ENCODE data around the gene NRM. TPM values are rescaled to one million over a fixed set of nuclear protein-coding genes. Genes with fewer than 3 reads are reported as not detected.
"Not testable (repeated sequence)": the region's sequence is repeated elsewhere in the genome, so short reads cannot be mapped to it uniquely, and the experiment has no call there.

NRM gene
- total RNA-seq, 1 donor from 2014 or later, result 1.8 TPM

DNA sequence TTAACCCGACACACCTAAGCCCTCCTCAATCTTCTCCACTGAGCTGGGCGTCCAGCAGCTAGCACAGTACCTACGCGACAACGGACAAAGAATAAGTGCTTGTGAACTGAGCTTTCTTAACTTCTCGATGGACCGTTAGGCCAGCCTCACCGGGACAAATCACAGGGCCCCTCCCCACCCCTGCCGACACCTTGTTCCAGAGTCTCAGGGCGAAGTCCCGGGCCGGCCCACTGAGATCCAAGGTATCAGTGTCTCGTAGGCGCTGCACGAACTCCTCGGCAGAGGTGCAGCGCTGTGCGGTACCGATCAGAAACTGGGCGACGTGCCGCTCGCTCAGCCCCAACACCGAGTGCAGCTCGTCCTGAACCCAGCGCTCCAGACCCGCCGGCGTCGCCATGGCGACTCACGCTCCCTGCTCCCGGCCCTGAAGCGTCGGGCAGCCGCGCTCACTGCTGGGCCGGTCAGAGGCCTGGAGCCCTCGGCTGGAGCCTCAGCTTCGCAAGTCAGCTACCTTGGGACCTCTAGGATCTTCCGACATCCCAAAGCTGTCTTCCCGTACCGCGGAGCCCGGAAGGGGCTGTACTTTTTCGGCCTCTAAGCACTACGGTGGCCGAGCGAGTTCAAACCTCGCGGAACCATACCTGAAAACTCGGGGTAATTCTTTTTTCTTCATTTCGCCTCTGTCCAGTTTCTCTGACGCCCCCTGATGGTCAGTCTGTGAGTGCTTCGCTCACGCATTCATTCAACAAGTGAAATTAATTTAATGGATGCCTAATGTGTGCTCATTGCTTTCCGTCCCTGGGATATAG is 18.1 kb downstream of the NRM start, which contains the start of gene DHX16:
TSS of gene DHX16 (minus strand) at position 562 of the 809 bp plus-strand sequence. CDS start at position 397, 165 bp downstream.
- peak; percentile 97 to 98 for DNase-seq (ENCODE audit: low read depth in 2 of 2)

GRCh38 chr6:30670760-30671527 is 19.8 kb downstream of the NRM start:
- peak in 1 of 2 donors; percentile 26 for DNase-seq (ENCODE audit: low read depth in 2 of 2)

DNA sequence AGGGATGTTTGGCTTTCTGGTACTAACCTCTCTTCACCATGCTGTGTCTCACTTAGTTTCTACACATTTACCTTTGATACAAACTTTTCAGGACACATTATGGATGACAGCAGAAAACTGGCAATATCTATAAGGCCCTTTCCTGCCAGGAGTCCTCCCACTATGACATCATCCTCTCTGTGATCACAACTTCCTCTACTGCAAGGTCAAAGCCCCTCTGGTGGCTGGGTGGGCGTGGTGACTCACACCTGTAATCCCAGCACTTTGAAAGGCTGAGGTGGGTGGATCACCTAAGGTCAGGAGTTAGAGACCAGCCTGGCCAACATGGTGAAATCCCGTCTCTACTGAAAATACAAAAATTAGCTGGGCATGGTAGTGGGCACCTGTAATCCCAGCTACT is 24.5 kb downstream of the NRM start:
- DNase-seq (ENCODE audit: low read depth in 2 of 2), result peak in 1 of 2 donors; percentile 45

- no peak for DNase-seq (ENCODE audit: low read depth in 2 of 2)
These were observed 25.6 kb downstream of the NRM start for GRCh38 chr6:30664994-30665767.

DNA sequence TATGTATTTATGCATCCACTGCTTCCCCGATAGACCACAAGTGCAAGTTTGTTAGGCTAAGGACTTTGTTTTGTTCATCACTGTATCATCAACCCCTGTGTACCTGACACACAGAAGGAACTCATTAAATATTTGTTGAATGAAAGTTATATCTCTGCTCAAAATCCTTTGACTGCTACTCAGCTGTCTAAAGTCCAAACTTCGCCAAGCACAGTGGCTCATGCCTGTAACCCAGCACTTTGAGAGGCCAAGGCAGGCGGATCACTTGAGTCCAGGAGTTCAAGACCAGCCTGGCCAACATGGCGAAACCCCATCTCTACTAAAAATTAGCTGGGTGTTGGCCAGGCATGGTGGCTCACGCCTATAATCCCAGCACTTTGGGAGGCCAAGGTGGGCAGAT is 32.9 kb downstream of the NRM start:
- not testable (repeated sequence) for DNase-seq (ENCODE audit: low read depth in 2 of 2)

- DNase-seq (ENCODE audit: low read depth in 2 of 2), result no peak
These were observed 33.3 kb downstream of the NRM start for GRCh38 chr6:30657454-30657853.

DNA sequence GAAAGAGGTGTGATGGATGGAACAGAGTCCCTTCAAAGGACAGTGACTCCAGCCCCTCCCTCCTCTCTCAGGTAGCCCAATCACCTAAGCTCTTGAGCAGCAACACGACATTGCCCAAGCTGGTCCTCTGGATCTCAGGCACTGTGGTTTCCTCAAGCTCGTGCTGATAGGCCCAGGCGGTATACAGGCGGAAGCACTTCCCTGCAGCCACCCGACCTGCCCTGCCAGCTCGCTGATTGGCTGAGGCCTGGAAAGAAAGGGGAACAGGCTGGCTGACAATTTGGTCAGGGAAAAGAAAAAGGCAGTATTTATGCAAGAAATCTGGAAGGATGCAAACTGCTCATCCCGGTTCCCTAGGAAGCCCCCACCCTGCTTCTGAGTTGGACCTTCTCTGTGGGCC is 34.3 kb downstream of the NRM start:
- no peak for DNase-seq (ENCODE audit: low read depth in 2 of 2)

- DNase-seq (ENCODE audit: low read depth in 2 of 2), result no peak
These were observed 35.1 kb downstream of the NRM start for GRCh38 chr6:30655743-30656094.

DNA sequence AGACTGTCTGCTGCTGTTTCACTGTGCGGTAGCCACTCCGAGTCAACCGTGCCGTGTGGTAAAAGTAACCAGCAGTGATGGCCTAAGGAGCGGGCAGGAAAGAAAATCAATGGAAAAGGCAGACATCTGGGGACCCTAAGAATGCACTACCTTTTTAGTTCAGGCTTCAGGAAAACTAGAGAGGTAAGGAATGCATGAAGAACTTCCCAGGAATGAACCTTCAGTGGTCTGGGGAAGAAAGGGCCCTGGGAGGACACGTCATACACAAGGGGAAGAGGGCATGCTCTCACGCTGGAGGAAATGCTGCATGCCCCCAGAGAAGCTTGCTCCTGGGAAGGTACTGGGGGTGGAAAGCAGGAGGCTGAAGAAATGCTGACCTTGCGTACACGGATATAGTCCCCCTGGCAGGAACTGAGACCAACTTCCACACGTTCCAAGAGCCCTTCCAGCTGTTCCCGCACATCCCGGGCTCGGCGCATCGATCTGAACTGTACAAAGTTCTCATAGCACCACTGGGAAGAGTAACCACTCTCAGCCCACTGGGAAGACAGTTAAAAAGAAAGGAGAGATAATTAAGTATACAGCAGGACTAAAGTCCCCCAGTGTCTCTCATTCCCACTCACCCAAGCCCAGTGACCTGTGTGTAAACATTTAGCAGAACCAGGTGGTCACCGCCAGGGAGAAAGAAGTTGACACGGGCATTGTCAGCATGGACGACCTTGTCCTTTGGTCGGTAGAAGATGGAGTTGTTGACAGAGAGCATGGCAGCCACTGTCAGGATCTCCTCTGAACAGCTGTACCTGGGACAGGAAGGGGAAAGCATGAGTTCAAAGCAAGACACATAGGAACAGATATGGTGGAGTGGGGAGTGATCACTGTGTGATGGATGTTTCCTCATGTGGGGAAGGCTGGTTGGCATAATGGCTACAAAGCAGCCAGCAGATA is 35.7 kb downstream of the NRM start:
- no peak for DNase-seq (ENCODE audit: low read depth in 2 of 2)

GRCh38 chr6:30651143-30651542 is 39.6 kb downstream of the NRM start:
- DNase-seq (ENCODE audit: low read depth in 2 of 2), result no peak

DNA sequence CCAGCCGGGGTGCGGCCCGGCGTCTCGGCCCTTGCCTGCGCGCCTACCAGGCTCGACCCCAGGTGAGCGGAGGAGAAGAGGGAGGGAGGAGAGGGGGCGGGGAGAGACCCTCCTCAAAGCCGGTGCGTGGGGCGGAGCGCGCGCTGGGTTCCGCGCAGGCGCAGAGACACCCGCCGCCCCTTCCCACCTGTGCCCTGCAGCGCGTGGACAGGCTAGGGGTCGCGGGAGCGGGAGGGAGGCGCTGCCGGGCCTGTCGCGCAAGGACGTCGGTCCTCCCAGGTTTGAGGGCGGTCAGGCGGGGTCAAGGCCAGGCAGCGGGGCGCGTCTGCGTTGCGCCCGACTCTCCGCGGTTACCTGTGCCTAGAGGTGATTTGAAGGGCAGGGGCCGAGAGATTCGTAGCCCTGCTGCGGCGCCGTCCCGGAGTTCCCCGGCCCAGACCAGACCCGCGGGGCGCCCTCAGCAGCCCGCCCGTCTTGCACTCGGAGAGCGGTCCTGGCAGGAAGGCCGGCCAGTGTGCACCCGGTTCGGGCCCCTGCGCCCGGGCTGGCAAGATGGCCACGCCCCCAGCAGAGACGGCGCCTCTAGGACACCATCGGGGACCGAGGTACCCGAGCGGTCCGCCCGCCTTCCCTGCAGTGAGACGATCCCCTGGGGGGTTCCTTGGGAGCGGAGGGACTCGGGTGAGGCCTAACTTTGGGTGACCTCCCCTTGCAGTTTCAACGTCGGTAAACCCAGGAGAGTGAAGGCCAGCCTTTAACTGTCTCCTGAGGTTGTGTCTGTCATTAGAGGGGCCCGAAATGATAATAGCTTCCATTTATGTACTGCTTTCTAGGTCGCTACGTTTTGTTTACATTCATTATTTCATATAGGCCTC is 43.3 kb downstream of the NRM start:
- DNase-seq (ENCODE audit: low read depth in 2 of 2), result peak in 1 of 2 donors; percentile 66

- DNase-seq (ENCODE audit: low read depth in 2 of 2), result peak; percentile 88 to 94
These were observed 44.1 kb downstream of the NRM start, which contains the start of gene C6orf136 for GRCh38 chr6:30646450-30647241. C6orf136 (plus strand) TSS chr6:30647133; CDS start chr6:30647232, 99 bp downstream.

- no peak for DNase-seq (ENCODE audit: low read depth in 2 of 2)
These were observed 44.8 kb downstream of the NRM start for GRCh38 chr6:30645989-30646388.

GRCh38 chr6:30644769-30645168 is 46.0 kb downstream of the NRM start:
- DNase-seq (ENCODE audit: low read depth in 2 of 2), result no peak

GRCh38 chr6:30643656-30644055 is 47.1 kb downstream of the NRM start:
- DNase-seq (ENCODE audit: low read depth in 2 of 2), result no peak

DNA sequence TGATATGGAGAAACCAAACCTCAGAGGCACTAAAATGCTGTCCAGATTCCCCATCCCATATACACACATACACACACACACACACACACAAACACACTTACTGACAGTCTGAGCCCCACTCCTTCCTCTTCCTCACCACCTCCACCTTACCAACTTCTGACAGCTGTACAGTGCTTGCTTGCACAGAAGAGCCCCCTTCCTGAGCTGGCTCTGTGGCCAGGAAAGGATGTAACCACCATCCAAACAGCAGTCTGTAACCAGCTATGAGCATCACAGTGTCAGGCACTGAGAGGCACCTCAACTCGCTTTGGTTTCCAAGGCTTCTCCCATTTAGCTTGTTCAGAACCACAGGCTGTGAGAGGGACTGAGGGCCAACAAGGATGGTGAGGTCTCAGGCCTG is 49.7 kb downstream of the NRM start:
- DNase-seq (ENCODE audit: low read depth in 2 of 2), result no peak

GRCh38 chr6:30640481-30640880 is 50.3 kb downstream of the NRM start:
- no peak for DNase-seq (ENCODE audit: low read depth in 2 of 2)

Data from dermis microvascular lymphatic vessel endothelial cell (primary cell).